ENCODE measurements around the gene SPTBN5. TPM values are rescaled to one million over a fixed set of nuclear protein-coding genes. Genes with fewer than 3 reads are reported as not detected.
A peak's percentile ranks its signal among the peaks of the same experiment; 100 is the strongest.

SPTBN5 gene
- total RNA-seq, 1 donor from 2014 or later = 0.65 TPM

DNA sequence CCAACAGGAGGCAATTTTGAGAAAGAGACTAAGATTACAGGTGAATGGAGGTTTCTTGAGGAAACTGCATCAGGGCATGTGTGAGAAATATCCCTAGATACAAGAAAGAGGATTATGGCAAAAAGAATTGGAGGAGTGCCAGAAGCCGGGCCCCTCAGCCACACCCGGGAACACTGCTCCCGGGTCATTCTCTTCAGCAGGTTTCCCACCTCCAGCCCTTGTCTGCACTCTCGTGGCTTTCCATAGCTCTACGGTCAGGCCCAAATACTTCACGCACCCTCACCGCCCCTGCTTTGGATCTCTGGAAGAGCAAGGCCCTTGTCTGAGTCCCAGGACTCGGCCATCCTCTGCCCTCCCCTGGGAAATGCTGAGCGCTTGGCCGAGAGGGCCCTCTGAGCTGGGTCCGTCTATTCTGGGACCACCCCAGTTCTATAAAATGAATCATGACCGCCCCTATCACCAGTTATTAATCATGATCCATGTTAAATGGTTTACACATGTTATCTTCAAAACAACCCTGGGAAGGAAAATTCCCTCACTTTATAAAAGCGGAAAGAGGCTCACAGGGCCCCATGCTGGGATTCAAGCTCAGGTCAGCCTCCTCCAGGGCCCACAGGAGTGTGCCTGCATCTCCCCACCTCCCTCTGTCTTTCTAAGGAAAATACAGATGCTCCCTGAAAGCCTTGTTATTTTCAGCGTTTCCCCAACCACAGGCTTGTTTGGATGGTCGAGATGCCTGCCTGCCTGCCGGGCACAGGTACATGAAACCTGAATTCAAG lies 38.8 kb upstream of the SPTBN5 start:
- Mint-ChIP-seq H3K36me3 (ENCODE audit: low read depth) (peaks cover 13% of the 10 kb centered on the region), H3K4me3 (no peak overlapping the region), H3K9me3 (peaks cover 4% of the 10 kb centered on the region), H3K4me1 (peaks cover 58% of the 10 kb centered on the region), H3K27ac (peak overlapping the region; percentile 51), H3K27me3 (no peaks in the 10 kb centered on the region)
- DNase-seq = no peak
- intact Hi-C loops (cut with micrococcal nuclease) = no loop called here

DNA sequence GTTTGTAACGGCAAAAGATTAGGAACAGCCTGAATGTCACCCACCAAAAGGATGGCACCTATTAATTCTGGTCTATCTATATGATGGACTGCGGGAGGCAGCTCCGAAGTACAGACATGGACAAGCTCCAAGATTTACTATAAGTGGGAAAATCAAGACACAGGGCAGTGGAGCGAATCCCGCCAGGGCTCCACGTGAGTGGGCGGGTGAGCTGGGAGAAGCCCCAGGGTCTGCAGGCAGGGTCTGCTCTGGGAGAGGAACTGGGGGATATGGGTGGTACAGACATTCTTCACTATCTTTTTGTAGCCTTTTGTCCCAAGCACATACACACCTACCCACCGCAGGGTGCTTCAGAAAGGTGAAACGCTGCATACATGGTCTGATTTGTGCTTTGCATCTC lies 38.2 kb upstream of the SPTBN5 start:
- Mint-ChIP-seq H3K4me1 (peaks cover 57% of the 10 kb centered on the region), H3K36me3 (ENCODE audit: low read depth) (peaks cover 16% of the 10 kb centered on the region), H3K27ac (peak overlapping the region; percentile 6), H3K9me3 (peaks cover 4% of the 10 kb centered on the region), H3K27me3 (no peaks in the 10 kb centered on the region), H3K4me3 (no peak overlapping the region)
- DNase-seq = no peak
- intact Hi-C loops (cut with micrococcal nuclease) = no loop called here

DNA sequence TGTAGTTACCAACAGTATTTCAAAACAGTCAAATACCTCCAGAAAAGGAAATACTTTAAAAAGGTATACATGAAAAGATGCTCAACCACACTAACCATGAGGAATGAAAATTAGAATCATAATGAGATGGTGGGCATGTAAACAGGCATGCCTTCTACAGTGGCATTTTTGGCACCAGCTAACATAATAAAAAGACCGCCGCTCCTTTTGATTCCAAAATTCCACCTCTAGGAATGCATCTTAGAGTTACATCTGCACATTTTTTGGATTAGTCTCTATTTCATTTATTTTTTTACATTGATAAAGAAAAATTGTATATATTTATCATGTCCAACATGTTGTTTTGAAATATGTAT lies 37.0 kb upstream of the SPTBN5 start:
- Mint-ChIP-seq H3K27me3 (no peaks in the 10 kb centered on the region), H3K9me3 (peaks cover 3% of the 10 kb centered on the region), H3K27ac (no peak overlapping the region), H3K4me1 (peaks cover 57% of the 10 kb centered on the region), H3K4me3 (no peak overlapping the region), H3K36me3 (ENCODE audit: low read depth) (peaks cover 20% of the 10 kb centered on the region)
- no peak for DNase-seq
- intact Hi-C loops (cut with micrococcal nuclease) = no loop called here

DNA sequence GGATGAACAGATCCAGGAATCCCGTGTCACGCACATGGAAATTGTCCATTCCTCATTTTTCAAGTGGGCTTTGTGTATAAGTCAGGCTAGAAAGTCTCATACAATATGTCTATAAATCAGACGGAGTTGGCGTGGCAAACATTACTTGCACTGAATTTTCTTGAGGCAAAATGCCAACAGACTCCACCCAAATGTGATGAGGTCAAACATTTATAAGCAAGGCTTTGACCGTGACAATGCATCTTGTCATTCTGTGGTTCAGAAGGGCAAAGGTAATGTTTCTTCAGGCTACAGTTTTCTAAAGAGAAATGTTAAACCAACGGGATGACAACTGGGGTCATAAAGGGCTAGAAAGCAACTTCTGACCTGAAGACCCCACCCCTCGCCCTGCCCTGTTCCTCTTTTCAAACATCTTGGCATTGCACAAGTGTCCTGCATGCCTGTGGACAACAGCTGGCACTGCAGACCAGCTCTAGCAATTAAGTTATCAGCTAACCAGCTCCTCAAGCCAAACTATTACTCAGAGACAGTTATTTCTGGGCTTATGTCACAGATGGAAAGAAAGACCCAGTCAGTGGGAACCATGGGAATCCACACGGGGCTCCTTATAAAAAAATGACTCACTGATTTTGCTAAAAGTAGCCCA lies 36.5 kb upstream of the SPTBN5 start:
- H3K4me3 Mint-ChIP-seq = no peak overlapping the region
- no peaks in the 10 kb centered on the region for H3K9me3 Mint-ChIP-seq
- H3K27me3 Mint-ChIP-seq = no peaks in the 10 kb centered on the region
- intact Hi-C loops (cut with micrococcal nuclease) = no loop called here
- H3K36me3 Mint-ChIP-seq (ENCODE audit: low read depth) = peaks cover 16% of the 10 kb centered on the region
- DNase-seq = no peak
- H3K4me1 Mint-ChIP-seq = peaks cover 55% of the 10 kb centered on the region
- no peak overlapping the region for H3K27ac Mint-ChIP-seq

DNA sequence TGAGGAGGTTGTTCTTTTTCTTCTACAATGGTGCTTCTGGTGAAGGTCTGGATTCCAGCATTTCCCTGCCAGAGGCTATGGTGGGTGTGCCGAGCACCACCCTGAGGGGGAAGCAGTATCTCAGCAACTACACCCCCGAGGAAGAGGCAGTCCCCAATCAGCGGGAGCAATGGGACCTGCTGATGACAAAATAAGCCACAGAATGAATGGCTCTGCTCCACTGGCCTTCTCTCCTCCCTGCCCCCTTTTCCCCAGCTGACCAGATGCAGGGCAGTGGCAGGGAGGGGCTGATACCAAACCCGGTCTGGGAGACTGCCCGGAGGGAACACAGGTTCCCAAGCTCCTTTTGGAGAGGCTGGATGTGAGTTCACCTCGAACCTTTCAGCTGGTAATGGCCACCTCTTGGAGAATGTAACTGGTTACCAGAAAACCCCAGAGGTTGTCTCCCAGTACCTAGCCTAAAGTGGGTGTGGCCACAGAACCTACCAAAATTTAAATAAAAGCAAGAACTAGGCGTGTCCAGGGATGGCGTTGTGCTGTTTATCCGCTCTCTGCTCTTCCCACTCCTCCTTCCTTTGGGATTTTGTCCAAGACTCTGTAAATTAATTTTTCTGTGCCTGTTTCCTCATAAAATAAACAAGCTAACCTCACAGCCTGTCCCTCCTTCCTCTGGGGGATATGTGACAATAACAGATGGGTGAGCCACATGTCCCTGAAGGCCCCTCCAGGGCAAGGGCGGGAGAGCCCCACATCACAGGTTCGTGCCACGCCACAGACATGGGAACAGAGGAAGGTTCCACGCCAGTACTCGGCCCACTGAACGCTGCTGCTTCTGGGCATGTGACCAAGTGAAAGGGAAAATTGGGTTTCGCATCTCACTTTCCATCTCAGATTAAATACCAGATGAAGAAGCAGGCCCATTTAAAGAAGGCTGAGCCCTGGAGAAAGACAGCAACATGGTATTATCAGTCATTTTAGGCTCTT lies 35.1 kb upstream of the SPTBN5 start:
- H3K27ac Mint-ChIP-seq = peak overlapping the region; percentile 63
- H3K27me3 Mint-ChIP-seq = no peaks in the 10 kb centered on the region
- no peak for DNase-seq
- intact Hi-C loops (cut with micrococcal nuclease) = no loop called here
- peaks cover 19% of the 10 kb centered on the region for H3K36me3 Mint-ChIP-seq (ENCODE audit: low read depth)
- H3K4me1 Mint-ChIP-seq = peaks cover 48% of the 10 kb centered on the region
- H3K9me3 Mint-ChIP-seq = no peaks in the 10 kb centered on the region
- no peak overlapping the region for H3K4me3 Mint-ChIP-seq

DNA sequence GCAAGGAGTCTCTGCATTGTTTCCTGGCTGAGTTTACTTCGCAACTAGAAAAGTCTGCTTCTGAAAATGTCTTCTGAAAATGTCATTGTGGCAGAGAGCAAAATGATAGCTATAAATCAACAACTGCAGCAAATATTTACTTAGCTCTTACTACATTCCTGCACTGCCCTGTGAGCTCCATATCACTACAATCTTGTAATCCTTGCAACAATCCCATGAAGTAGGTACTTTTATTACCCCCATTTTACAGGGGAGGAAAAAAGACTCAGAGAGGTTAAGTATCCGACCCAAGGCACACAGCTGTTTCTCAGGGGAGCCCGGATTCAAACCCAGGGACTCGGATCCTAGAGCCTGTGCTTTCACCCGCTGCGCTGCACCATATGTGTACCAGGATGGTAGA lies 34.2 kb upstream of the SPTBN5 start:
- Mint-ChIP-seq H3K4me1 (peaks cover 45% of the 10 kb centered on the region), H3K4me3 (no peak overlapping the region), H3K9me3 (no peaks in the 10 kb centered on the region)

DNA sequence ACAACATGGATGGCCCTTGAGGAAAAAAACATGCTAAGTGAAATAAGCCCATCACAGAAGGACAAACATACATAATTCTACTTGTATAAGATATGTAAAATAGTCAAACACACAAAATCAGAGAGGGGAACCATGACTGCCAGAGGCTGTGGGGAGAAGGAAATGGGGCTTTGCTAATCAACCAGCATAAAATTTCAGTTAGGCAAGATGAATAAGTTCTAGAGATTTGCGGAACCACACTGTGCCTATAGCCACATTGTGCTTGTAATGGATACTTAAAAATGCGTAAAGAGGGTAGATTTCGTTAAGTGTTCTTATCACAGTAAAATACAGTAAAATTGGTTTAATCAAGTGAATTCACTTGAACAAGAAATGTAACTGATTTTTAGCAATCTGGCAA lies 33.7 kb upstream of the SPTBN5 start:
- intact Hi-C loops (cut with micrococcal nuclease) = no loop called here
- Mint-ChIP-seq H3K27ac (no peak overlapping the region), H3K4me3 (no peak overlapping the region), H3K36me3 (ENCODE audit: low read depth) (peaks cover 14% of the 10 kb centered on the region), H3K9me3 (no peaks in the 10 kb centered on the region), H3K27me3 (no peaks in the 10 kb centered on the region), H3K4me1 (peaks cover 45% of the 10 kb centered on the region)
- DNase-seq = no peak

More for the DNA sequence above, 34.2 kb upstream of the SPTBN5 start:
- Mint-ChIP-seq H3K27ac (no peak overlapping the region), H3K27me3 (no peaks in the 10 kb centered on the region), H3K36me3 (ENCODE audit: low read depth) (peaks cover 18% of the 10 kb centered on the region)
- no peak for DNase-seq
- intact Hi-C loops (cut with micrococcal nuclease) = no loop called here

DNA sequence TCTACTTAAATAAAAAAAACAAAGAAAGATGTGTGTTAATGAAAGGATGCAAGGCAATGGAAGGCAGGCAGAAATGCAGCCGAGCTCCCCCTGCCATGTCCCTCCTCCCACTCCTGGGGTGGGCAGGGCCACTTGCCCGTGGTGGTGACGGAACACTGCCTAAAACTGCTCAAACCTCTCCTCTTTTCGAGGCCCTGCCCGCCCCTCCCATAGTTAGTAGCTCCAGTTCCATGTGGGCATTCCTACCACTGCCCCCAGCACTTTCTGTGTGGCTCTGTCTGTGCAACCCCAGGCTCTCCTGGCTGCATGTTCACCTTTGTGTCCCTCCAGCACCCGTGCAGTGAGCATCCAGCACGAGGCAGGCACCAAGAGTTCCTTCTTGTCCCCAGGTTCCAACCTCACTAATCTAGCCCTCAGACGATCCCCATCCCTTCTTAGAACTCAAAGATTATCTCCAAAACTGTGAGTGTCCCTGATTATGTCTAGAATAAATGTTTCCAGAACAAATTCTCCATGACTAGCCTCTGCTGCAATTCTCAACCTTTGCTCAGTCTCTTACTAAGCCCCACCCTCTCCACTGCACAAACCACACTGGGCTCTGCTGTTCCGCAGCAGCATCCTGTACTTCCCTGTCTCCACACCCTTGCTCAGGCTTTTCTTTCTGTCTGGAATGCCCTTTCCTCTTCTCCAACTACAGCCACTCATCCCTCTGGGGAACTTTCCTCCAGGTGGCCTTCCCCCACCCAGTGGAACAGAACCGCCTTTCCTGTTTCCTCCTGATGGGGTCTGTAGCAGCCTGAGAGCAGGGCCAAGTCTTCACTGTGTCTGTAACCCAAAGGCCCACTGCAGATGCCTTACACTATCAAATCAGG lies 32.6 kb upstream of the SPTBN5 start:
- Mint-ChIP-seq H3K4me1 (peaks cover 48% of the 10 kb centered on the region), H3K27ac (peak overlapping the region; percentile 55), H3K36me3 (ENCODE audit: low read depth) (peaks cover 14% of the 10 kb centered on the region), H3K27me3 (no peaks in the 10 kb centered on the region), H3K9me3 (no peaks in the 10 kb centered on the region), H3K4me3 (peak overlapping the region; percentile 41)
- intact Hi-C loops (cut with micrococcal nuclease) = no loop called here
- DNase-seq = peak; percentile 66

DNA sequence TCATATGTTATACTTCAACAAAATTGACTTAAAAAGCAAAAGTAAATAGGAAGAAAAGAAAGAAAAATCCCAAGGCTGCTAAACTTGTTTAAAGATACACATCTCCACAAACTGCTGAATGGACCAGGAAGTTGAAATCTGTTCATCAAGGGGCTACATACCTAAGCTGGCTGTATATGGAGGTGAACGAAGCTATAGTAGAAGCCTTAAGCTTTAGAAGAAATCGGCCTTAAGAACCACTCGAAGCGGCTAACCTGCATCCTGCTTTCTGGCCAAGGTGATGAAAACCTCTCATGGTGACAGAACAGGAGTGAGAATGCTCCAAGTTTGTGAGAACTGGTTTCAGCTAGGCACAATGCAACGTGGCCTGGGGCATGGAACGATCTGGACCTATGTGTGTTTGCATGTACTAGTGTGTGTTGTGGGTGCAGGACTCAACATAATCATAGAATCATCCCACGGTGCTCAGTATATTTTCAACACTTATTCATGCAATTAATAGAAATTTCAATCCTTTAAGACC lies 31.3 kb upstream of the SPTBN5 start:
- Mint-ChIP-seq H3K27ac (no peak overlapping the region), H3K36me3 (ENCODE audit: low read depth) (peaks cover 17% of the 10 kb centered on the region), H3K27me3 (no peaks in the 10 kb centered on the region), H3K4me1 (peaks cover 49% of the 10 kb centered on the region), H3K9me3 (no peaks in the 10 kb centered on the region), H3K4me3 (no peak overlapping the region)
- DNase-seq = no peak
- intact Hi-C loops (cut with micrococcal nuclease) = no loop called here

DNA sequence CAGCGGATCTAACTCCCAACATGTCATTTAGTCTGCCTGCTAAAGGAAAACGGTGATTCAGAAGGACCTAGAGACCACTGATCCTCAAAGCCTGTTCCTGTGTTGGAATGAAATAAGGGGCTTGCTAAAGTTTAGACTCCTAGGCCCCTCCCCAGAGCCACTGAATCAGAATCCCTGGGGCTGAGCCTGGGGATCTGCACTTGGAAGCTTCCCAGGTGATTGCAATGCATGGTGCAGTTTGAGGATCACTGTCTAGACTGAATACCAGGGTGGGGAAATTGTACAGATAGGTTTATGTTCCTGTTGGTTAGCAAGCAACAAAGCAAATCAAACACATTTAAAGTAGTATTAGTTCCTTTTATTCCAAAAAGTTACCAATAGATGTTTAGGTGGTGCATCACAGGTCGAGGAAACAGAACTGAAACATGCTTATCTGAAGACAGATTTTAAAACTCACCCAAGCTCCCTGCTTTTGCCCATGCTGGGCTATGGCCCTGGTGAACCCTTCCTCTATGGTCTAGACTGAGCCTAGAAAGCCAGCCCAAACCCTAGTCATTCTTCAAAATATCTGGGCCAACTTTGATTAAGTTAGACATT lies 29.6 kb upstream of the SPTBN5 start:
- intact Hi-C loops (cut with micrococcal nuclease) = no loop called here
- no peak for DNase-seq
- no peaks in the 10 kb centered on the region for H3K27me3 Mint-ChIP-seq
- peaks cover 43% of the 10 kb centered on the region for H3K4me1 Mint-ChIP-seq
- peaks cover 24% of the 10 kb centered on the region for H3K36me3 Mint-ChIP-seq (ENCODE audit: low read depth)
- H3K4me3 Mint-ChIP-seq = no peak overlapping the region
- H3K27ac Mint-ChIP-seq = no peak overlapping the region
- no peaks in the 10 kb centered on the region for H3K9me3 Mint-ChIP-seq

DNA sequence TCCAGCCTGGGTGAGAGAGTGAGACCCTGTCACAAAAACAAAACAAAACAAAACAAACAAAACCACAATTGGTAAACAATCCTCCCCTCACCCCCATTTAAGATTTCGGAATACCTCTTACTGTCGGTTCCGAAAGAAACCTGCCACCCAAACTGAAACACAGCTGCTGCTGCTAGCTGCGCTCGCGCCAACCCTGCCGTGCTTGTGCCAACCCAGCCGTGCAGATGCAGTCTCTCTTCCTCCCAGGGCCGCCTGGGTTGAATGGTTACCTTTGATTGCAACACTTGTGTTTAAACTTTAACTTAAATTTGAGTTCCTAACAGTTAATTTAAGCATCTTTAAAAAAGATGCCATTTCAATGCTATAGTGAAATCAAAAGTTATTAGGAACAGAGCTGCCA lies 28.5 kb upstream of the SPTBN5 start:
- intact Hi-C loops (cut with micrococcal nuclease) = no loop called here
- Mint-ChIP-seq H3K27ac (no peak overlapping the region), H3K27me3 (no peaks in the 10 kb centered on the region), H3K4me1 (peaks cover 44% of the 10 kb centered on the region), H3K36me3 (ENCODE audit: low read depth) (peaks cover 31% of the 10 kb centered on the region), H3K9me3 (no peaks in the 10 kb centered on the region), H3K4me3 (no peak overlapping the region)
- DNase-seq = no peak

DNA sequence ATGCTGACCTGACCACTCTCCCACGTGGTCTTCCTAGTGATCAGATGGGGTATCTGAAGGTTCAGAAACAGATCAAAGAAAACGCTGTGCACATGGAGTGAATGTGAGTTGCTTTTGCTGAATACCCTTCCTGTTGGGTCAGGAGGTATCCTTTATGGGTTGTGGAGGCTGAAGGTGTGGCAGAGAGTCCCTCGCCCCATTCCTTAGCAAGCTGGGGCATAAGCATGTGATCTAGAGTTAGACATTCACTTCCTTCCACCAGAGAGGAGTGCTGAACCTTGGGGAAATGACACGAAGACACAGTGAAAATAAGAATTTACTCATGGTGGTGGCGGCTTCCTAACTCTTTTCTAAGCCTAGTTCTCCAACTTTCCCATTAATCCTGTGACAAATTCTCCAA lies 27.8 kb upstream of the SPTBN5 start:
- Mint-ChIP-seq H3K4me1 (peaks cover 40% of the 10 kb centered on the region), H3K36me3 (ENCODE audit: low read depth) (peaks cover 28% of the 10 kb centered on the region)
- intact Hi-C loops (cut with micrococcal nuclease) = no loop called here

DNA sequence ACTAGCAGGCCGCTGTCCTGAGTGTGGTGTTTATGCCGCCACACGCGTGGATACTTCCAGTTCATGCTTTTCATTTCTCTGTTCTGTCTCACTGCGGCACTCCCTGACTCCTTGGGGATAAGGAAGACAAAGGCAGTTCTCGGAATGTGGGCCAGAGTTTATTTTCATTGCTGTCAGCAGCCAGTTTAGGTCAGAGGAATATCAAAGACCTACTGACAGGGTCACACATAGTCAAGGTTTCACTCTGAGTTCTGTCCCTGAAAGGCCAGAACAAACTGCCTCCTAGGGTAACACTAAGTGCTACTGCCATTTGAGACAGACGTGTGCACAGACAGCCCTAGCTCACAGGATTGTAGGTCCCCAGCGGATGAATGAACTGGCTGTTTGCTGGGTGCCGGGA lies 27.3 kb upstream of the SPTBN5 start:
- intact Hi-C loops (cut with micrococcal nuclease) = no loop called here

More for the DNA sequence above, 27.8 kb upstream of the SPTBN5 start:
- Mint-ChIP-seq H3K27ac (no peak overlapping the region), H3K4me3 (no peak overlapping the region), H3K27me3 (no peaks in the 10 kb centered on the region), H3K9me3 (no peaks in the 10 kb centered on the region)
- DNase-seq = no peak

More for the DNA sequence above, 27.3 kb upstream of the SPTBN5 start:
- no peak for DNase-seq
- Mint-ChIP-seq H3K36me3 (ENCODE audit: low read depth) (peaks cover 27% of the 10 kb centered on the region), H3K9me3 (no peaks in the 10 kb centered on the region), H3K27ac (no peak overlapping the region), H3K4me1 (peaks cover 40% of the 10 kb centered on the region), H3K27me3 (no peaks in the 10 kb centered on the region), H3K4me3 (no peak overlapping the region)
